WTC11 (cell line): ENCODE results near the gene PLEKHA1. TPM values are rescaled to one million over a fixed set of nuclear protein-coding genes. Genes with fewer than 3 reads are reported as not detected.

ENCODE experiments used
- ATAC-seq: fragments of 200-7000 bp; cut with Tn5 transposase; 2 replicates; pipeline ENCODE4 v1.10.0; 2021; ENCODE audit warnings: mild to moderate bottlenecking, moderate library complexity
- CTCF ChIA-PET: fragments of 300-600 bp; sonication (Branson Sonifier 250); formaldehyde crosslinking; loops from one replicate; lab custom pipeline; 2021; ENCODE audit warnings: antibody characterized with exemption; lab: Charles Lee
- POLR2A ChIA-PET: fragments of 350-600 bp; sonication (Branson Sonifier 250); formaldehyde crosslinking; loops from one replicate; lab custom pipeline; 2021; ENCODE audit warnings: antibody characterized with exemption; lab: Charles Lee
- DNase-seq: peaks from one replicate; pipeline ENCODE4 v3.0.0; 2021; ENCODE audit warnings: low spot score
- H3K27ac Mint-ChIP-seq: 2 replicates; pipeline ENCODE4 v1.8.0; 2021; ENCODE audit warnings: mixed read lengths
- H3K27me3 Mint-ChIP-seq: 2 replicates; pipeline ENCODE4 v1.8.0; 2021; ENCODE audit warnings: low read depth, mild to moderate bottlenecking, moderate library complexity, mixed read lengths
- H3K36me3 Mint-ChIP-seq: 2 replicates; pipeline ENCODE4 v1.8.0; 2021; ENCODE audit warnings: mixed read lengths
- H3K4me1 Mint-ChIP-seq: 2 replicates; pipeline ENCODE4 v1.8.0; 2022; ENCODE audit warnings: mixed read lengths
- H3K4me3 Mint-ChIP-seq: 2 replicates; pipeline ENCODE4 v1.8.0; 2021; ENCODE audit warnings: mild to moderate bottlenecking, moderate library complexity, mixed read lengths
- H3K9me3 Mint-ChIP-seq: 2 replicates; pipeline ENCODE4 v1.8.0; 2021; ENCODE audit warnings: mixed read lengths
- ATF6 ChIP-seq: sonication (generic); formaldehyde crosslinking; IDR thresholded peaks from 2 replicates; pipeline ENCODE4 v1.8.1; 2023; ENCODE audit warnings: mild to moderate bottlenecking, missing genetic modification reagents
- CDX4 ChIP-seq: fragments of 250-450 bp; sonication (Bioruptor Pico); IDR thresholded peaks from 2 replicates; pipeline ENCODE4 v1.9.0; 2021; ENCODE audit warnings: moderate library complexity, mild to moderate bottlenecking, inconsistent platforms, borderline replicate concordance
- CREB1 ChIP-seq: sonication (generic); formaldehyde crosslinking; IDR thresholded peaks from 2 replicates; pipeline ENCODE4 v1.8.0; 2023; ENCODE audit warnings: mild to moderate bottlenecking, missing genetic modification reagents
- ETV6 ChIP-seq: sonication (generic); formaldehyde crosslinking; IDR thresholded peaks from 2 replicates; pipeline ENCODE4 v1.8.1; 2022; ENCODE audit warnings: mild to moderate bottlenecking, missing genetic modification reagents
- HMGXB4 ChIP-seq: sonication (generic); formaldehyde crosslinking; IDR thresholded peaks from 2 replicates; pipeline ENCODE4 v1.8.1; 2023; ENCODE audit warnings: mild to moderate bottlenecking, moderate library complexity, missing genetic modification reagents
- IRF2 ChIP-seq: sonication (generic); formaldehyde crosslinking; IDR thresholded peaks from 2 replicates; pipeline ENCODE4 v1.8.0; 2022; ENCODE audit warnings: low read depth, missing genetic modification reagents, borderline replicate concordance
- JAZF1 ChIP-seq: fragments of 250-450 bp; sonication (Bioruptor Pico); IDR thresholded peaks from 2 replicates; pipeline ENCODE4 v1.9.0; 2021; ENCODE audit warnings: moderate library complexity, mild to moderate bottlenecking, inconsistent platforms
- MAX ChIP-seq: sonication (generic); formaldehyde crosslinking; IDR thresholded peaks from 2 replicates; pipeline ENCODE4 v1.8.0; 2022; ENCODE audit warnings: mild to moderate bottlenecking, missing genetic modification reagents
- MXD4 ChIP-seq: fragments of 250-450 bp; sonication (Bioruptor Pico); IDR thresholded peaks from 2 replicates; pipeline ENCODE4 v1.8.0; 2021; ENCODE audit warnings: mild to moderate bottlenecking, moderate library complexity, borderline replicate concordance
- NR1H2 ChIP-seq: sonication (generic); formaldehyde crosslinking; IDR thresholded peaks from 2 replicates; pipeline ENCODE4 v1.9.0; 2021; ENCODE audit warnings: mild to moderate bottlenecking, moderate library complexity, missing genetic modification reagents
- SMAD3 ChIP-seq: sonication (generic); formaldehyde crosslinking; IDR thresholded peaks from 2 replicates; pipeline ENCODE4 v1.8.0; 2022; ENCODE audit warnings: missing genetic modification reagents, mild to moderate bottlenecking, borderline replicate concordance
- USF2 ChIP-seq: sonication (generic); formaldehyde crosslinking; IDR thresholded peaks from 2 replicates; pipeline ENCODE4 v1.8.1; 2023; ENCODE audit warnings: mild to moderate bottlenecking, missing genetic modification reagents, moderate library complexity
- ZNF317 ChIP-seq: sonication (generic); formaldehyde crosslinking; IDR thresholded peaks from 2 replicates; pipeline ENCODE4 v1.8.1; 2023; ENCODE audit warnings: low read depth, mild to moderate bottlenecking, moderate library complexity, missing genetic modification reagents, borderline replicate concordance
- ZNF396 ChIP-seq: fragments of 250-450 bp; sonication (Bioruptor Pico); IDR thresholded peaks from 2 replicates; pipeline ENCODE4 v1.8.0; 2021; ENCODE audit warnings: mild to moderate bottlenecking, moderate library complexity, borderline replicate concordance
- ZNF416 ChIP-seq: fragments of 250-450 bp; sonication (Bioruptor Pico); IDR thresholded peaks from 2 replicates; pipeline ENCODE4 v1.9.0; 2021; ENCODE audit warnings: mild to moderate bottlenecking, inconsistent platforms
- total RNA-seq: library from RNA; stranded (reverse); gene quantifications from 3 replicates; pipeline ENCODE4 v1.2.3, GENCODE V29; 2021

The PLEKHA1 gene
- total RNA-seq, 1 experiment from 2014 or later: 34.6 TPM

GRCh38 chr10:122407375-122408125 lies 33.0 kb downstream of the PLEKHA1 start (continued):
- TF ChIP-seq ETV6 (CRISPR knock-in tag) (no peak), USF2 (CRISPR knock-in tag) (no peak), ZNF416 (no peak)

- Mint-ChIP-seq H3K4me1 (peaks cover 4% of the 10 kb centered on the region; the same call in 1 of the 2 replicates), H3K4me3 (no peak overlapping the region), H3K36me3 (peaks cover 36% of the 10 kb centered on the region), H3K27me3 (no peaks in the 10 kb centered on the region), H3K27ac (no peak overlapping the region), H3K9me3 (no peaks in the 10 kb centered on the region)
- TF ChIP-seq HMGXB4 (CRISPR knock-in tag) (no peak), ZNF396 (CRISPR knock-in tag) (no peak)
- ATAC-seq (no peak), DNase-seq (no peak)
- ChIA-PET CTCF (no interaction called here), POLR2A (no interaction called here)
These were observed 38.8 kb downstream of the PLEKHA1 start for GRCh38 chr10:122413327-122413726.

- H3K27me3 Mint-ChIP-seq: no peaks in the 10 kb centered on the region
- H3K9me3 Mint-ChIP-seq: no peaks in the 10 kb centered on the region
- H3K27ac Mint-ChIP-seq: no peak overlapping the region
- H3K4me1 Mint-ChIP-seq: peaks cover 7% of the 10 kb centered on the region
- ChIA-PET CTCF (no interaction called here), POLR2A (no interaction called here)
- no peak for DNase-seq
- no peak for ATAC-seq
- no peak overlapping the region for H3K4me3 Mint-ChIP-seq
- TF ChIP-seq ATF6 (no peak), ZNF317 (CRISPR knock-in tag) (no peak), CDX4 (CRISPR knock-in tag) (no peak), MAX (CRISPR knock-in tag) (no peak), IRF2 (CRISPR knock-in tag) (no peak)
- peaks cover 47% of the 10 kb centered on the region for H3K36me3 Mint-ChIP-seq
These were observed 43.2 kb downstream of the PLEKHA1 start for GRCh38 chr10:122417667-122418066.

- no peaks in the 10 kb centered on the region for H3K27me3 Mint-ChIP-seq
- H3K4me3 Mint-ChIP-seq: no peak overlapping the region
- peaks cover 7% of the 10 kb centered on the region for H3K4me1 Mint-ChIP-seq
- ATAC-seq (no peak), DNase-seq (no peak)
- CTCF ChIA-PET: interaction anchor here (1.0 to 1.5 kb wide), 5 partner anchors 16 to 152 kb away, joined by 3 to 11 read pairs (median 4); no protein-coding TSS in a partner anchor
- no peak overlapping the region for H3K27ac Mint-ChIP-seq
- H3K9me3 Mint-ChIP-seq: no peaks in the 10 kb centered on the region
- TF ChIP-seq MXD4 (CRISPR knock-in tag) (no peak), NR1H2 (no peak), SMAD3 (CRISPR knock-in tag) (no peak), CREB1 (CRISPR knock-in tag) (no peak), USF2 (CRISPR knock-in tag) (no peak), JAZF1 (CRISPR knock-in tag) (no peak)
- POLR2A ChIA-PET: no interaction called here
- peaks cover 43% of the 10 kb centered on the region for H3K36me3 Mint-ChIP-seq
These were observed 44.5 kb downstream of the PLEKHA1 start for GRCh38 chr10:122419016-122419415.
